GM19025 (cell line): ENCODE results near the gene USF1.
A peak's percentile ranks its signal among the peaks of the same experiment; 100 is the strongest.
"Not testable (repeated sequence)": the region's sequence is repeated elsewhere in the genome, so short reads cannot be mapped to it uniquely, and the experiment has no call there.

Experiments
- ATAC-seq: cut with Tn5 transposase; IDR thresholded peaks from one replicate; pipeline ENCODE4 v1.9.1; 2021; ENCODE audit warnings: mild to moderate bottlenecking, low read depth, moderate library complexity; ENCODE audit not compliant: unreplicated experiment

USF1 gene

DNA sequence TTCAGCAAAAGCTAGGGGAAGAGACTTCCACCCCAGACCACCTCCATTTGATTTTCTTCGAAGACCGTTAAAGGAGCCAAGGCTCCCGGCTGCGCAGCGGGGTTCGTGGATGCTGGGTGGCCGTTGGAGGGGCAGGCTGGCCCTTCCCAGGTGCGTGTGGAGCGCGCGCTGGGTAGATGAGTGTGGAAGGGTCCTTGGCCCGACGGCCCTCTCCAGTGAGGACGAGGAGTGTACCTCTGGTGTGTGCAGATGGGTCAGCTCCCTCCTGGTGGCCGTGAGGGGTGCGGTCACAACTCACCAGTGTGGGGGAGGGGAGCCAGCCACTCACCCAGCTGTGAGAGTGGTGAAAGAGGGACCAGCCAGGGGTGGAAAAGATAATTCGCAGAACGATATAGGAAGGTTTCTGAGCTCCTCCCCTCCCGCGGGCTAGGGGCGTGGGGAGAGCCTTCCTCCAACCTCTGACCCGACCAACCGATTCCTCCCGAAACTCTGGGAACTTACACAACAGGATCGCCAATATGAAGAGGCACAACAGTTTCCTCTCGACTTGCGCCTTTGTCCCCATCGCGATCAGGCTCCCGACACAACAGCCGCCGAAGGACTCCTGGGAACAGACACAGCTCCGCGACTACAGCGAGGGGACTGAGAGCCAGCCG, 25.1 kb downstream of the USF1 start, which contains the start of gene F11R:
TSS of gene F11R (minus strand) at position 644 of the 656 bp plus-strand sequence. CDS start at position 565, 79 bp downstream.
- ATAC-seq: peak; percentile 25

DNA sequence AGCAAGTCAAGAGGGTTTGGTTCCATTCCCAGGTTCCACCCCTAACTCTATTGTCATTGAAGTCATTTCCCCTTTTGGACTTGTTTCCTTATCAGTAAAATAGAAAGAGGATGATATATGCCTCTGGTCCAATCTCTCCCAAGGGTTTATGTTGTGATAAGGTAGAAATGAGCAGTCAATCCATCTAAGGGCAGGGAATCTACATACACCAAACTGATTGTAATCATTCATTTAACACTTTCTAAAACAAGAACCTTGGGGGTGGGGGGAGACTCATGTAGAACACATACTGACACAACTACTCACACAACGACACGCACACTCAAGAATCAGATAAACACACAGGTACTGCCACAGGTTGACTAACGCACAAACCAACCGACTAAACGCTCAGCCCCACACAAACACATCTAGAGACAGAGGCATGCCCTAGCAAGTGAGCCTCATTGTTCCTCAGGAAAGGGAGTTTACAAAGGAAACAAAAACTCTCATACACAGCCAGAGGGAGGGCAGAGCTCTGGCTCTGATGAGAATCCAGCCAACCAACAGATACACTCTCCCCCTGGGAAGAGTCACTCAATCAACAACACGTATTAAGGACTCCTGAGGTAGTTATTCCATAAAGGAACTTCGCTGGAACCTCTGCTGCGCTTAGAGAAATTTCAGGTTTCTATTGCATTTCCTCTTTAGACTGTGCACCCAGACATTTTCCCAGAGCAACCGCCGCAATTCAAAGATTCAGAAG, 25.9 kb downstream of the USF1 start:
- ATAC-seq: no peak

DNA sequence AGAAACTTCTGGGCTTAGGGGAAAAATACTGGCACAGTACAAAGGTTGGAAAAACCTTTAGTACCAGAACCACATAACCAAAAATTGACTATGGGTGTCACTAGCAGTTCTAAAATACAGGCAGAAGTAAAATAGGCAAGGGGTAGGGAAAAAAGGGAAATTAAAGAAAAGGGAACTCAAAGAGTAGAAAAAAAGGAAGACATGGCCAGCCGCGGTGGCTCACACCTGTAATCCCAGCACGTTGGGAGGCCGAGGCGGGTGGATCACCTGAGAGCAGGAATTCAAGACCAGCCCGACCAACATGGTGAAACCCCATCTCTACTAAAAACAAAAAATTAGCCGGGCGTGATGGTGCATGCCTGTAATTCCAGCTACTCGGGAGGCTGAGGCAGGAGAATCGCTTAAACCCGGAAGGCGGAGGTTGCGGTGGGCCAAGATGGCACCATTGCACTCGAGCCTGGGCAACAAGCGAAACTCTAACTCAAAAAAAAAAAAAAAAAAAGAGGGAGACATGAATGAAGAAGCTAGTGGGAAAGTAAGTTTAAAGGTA, 26.6 kb downstream of the USF1 start:
- ATAC-seq: not testable (repeated sequence)

DNA sequence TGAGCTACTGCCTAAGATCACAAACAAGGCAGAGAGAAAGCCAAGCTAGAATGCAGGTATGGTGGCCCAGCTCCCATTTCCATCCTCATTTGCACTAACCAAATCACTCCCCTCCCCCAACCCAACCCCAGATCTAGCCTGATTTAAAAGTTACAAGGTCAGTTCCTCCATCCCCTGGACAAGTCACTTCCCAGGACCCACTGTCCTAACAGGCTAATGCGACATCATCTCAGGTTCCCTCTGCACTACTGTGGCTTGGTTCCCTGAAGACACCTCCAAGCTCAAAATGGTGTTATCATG, 27.2 kb downstream of the USF1 start:
- no peak for ATAC-seq

DNA sequence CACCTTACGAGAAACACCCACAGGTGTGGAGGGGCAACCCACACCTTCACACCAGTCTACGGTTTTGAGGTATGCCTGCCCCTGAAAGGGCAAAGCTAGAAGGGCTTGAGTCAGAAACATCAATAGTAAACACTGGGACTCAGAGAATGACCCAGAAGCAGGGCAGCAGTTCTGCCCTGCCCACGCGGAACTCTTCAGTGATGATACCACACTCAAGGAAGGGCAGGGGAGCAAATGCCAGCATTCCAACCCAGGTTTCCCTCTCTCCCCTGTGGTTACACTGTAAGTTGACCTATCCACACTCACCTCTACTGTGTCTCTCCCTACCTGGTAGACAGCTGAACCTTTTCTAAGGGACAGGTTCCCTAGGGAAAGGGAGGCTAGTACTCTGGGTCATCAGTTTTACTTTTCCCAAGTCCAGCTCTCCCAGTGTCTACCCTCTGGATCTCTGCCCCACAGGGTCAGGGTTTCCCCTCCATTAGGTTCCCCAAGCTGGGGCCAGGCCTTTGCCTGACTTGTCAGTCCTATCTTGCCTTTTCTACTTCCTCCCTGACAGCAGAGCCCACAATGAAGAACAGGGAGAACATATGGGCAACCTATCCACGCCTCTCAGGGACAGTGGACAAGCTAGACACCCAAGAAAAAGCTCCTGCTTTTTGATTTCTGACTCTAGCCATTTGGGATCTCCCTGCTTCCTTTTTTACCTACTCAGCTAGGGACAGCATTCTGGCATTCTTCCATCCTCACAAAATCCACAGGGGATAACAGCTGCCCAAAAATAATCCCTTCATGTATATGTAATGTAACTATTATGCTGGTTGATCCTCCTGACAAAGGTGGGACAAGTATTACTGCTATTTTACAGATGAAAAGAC, 27.8 kb downstream of the USF1 start:
- no peak for ATAC-seq

DNA sequence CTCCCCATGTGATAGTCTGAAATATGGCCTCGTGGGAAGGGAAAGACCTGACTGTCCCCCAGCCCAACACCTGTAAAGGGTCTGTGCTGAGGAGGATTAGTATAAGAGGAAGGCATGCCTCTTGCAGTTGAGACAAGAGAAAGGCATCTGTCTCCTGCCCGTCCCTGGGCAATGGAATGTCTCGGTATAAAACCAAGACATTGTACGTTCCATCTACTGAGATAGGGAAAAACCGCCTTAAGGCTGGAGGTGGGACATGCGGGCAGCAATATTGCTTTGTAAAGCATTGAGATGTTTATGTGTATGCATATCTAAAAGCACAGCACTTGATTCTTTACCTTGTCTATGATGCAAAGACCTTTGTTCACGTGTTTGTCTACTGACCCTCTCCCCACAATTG, 28.6 kb downstream of the USF1 start:
- not testable (repeated sequence) for ATAC-seq

DNA sequence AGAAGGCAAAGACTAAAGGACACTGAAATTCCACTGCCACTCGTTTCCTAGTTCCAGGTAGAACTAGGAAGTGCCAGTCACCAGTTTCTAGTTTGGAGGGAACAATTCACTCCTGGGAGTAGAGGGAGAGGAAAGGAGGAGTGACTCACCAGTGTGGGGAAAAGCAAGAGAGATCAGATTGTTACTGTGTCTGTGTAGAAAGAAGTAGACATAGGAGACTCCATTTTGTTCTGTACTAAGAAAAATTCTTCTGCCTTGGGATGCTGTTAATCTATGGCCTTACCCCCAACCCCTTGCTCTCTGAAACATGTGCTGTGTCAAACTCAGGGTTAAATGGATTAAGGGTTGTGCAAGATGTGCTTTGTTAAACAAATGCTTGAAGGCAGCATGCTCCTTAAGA, 29.1 kb downstream of the USF1 start:
- not testable (repeated sequence) for ATAC-seq

DNA sequence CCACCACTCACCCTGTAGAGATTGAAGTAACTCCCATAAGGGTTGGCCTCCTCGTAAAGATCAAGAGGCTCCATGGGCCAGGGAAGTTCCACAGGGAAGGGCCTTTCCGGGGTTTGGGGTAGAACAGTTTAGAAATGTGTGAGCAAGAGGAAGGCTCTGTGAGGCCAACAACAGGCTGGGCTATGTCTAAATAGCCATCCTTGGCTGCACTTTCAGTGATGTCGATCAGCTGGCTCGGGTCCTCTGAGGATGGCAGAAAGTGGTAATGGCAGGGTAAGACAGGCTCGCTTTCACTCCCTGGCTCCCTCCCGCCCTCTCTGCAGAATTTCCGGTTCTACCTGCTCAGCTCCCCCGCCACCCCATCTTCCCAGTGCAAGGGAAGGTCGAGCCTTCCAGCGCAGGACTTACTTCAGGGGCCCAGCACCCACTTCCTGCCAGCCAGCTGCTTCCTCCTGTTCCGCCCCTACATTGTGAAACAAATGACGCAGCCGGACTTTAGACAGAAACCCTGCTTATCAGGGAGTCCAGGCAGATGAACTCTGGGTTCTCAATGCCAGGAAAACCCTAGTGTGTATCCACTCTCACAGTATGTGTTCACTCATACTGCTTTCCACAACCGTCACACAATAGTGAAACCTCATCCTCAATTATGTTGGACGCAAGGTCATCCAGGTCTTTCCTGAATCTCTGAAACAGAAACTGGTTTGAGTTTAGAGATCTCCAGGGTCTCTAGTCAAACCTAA, 32.1 kb downstream of the USF1 start:
- peak; percentile 71 for ATAC-seq

DNA sequence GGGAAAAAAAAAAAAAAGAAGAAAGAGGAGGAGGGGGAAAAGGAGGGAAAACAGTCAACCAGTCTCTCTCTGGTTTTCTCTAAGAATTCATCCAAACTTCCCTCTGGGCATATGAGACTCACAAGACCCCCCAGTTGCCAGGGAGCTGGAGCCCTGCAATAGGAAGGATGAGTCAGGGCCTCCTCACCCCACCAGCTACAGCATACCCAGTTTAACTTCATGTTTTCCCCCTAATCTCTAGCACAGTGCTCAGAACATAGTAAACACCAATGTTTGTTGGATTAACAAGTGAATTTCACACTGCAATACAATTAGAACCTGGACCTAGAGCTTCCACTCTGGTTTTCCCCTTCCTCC, 32.7 kb downstream of the USF1 start:
- no peak for ATAC-seq

DNA sequence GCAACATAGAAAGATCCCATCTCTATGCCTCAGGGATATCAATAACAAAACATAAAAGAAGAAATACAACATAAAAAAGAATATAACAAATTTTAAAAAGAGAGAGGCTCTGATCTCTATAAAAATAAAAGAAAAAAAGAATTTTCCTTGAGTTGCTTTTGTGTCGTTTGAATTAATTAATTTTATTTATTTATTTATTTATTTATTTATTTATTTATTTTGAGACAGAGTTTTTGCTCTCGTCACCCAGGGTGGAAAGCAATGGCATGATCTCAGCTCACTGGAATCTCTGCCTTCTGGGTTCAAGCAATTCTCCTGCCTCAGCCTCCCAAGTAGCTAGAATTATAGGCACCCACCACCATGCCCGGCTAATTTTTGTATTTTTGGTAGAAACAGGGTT, 33.4 kb downstream of the USF1 start:
- no peak for ATAC-seq

DNA sequence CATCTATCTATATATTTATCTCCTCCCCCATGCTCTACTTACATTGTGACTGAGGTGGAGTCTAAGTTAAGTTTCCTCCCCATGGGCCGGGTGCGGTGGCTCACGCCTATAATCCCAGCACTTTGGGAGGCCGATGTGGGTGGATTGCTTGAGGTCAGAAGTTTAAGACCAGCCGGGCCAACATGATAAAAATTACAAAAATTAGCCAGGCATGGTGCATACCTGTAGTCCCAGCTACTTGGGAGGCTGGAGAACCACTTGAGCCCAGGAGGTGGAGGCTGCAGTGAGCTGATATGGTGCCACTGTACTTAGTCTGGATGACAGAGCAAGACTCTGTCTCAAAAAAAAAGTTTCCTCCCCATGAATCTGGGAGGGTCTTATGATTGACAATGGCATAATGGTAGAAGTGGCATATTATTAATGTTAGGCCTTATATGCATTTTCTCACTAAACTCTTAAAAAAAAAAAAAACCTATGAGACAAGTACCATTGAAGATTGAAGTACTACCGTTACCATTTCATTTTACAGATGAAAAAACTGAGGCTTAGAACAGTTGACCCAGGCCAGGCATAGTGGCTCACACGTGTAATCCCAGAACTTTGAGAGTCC, 36.1 kb downstream of the USF1 start:
- no peak for ATAC-seq

DNA sequence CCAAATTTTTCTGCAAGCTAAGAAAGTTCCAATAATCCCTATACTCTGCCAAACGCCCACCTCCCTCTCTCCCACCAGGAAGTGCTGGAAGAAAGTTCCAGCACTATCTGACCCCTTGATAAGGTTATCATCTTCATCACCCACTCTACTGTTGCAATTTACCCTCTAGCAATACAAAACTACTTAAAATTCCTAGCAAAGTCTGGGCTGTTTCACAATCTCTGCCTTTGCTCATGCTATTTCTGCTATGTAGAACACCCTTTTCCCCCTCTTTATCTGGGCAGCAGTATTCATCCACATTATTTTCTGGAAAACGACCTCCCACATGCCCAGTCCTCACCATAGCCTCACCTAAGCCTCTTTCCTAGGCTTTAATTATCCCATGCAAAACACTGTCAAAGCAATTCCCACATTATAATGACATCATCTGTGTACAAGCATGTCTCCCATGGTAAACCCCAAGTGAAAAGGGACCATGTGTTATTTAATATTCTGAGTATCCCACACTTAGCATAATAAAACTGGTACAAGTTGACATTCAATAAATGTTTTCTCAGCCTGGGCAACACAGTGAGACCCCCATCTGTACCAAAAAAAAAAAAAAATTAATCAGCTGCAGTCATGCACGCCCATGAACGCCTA, 36.8 kb downstream of the USF1 start:
- no peak for ATAC-seq

DNA sequence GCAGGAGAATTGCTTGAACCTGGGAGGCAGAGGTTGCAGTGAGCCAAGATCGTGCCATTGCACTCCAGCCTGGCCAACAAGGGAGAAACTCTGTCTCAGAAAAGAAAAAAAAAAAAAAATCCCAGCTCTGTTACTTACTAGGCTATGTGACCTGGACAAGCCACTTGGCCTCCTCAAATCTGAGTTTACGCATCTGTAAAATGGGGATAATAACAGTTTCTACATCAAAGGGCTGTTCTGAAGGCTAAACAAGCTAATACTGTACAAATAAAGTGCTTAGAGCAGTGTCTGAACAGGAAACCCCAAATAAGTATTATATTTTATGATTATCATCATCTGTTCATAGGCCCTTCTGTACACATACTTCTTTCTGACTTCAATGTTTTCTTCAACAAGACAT, 38.4 kb downstream of the USF1 start:
- no peak for ATAC-seq

DNA sequence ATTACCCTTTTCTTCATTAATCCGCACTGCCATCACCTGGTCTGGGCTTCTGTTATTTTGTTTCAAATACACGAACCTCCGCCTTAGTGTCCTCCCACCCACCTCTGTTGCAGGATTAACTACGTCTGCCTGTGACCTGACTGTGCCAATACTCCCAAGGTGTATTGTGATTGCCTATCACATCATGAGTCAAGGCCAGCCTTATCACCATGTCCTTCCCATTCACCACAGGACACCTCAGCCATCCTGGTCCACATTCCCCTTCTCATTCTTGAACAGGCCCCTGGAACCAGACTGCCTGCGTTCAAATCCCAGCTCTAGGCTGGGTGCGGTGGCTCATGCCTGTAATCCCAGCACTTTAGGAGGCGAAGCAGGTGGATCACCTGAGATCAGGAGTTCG, 39.2 kb downstream of the USF1 start:
- no peak for ATAC-seq

DNA sequence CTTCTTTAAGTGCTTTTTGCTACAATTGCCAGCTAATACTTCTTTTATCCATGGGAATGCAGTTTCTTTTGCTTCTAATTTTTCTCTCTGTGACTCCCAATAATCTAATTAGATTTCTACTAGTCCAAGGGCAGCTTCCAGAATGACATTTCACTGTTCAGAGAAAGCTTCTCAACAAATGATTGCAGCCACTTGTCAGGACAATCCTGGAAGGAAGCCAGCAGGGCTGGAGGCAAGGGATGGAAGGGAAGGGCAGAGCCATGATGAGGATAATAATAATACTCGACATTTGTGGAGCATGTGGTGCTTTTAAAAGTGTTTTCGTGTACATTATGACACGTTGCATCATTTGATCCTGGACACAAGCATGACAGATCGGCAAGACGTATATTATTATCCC, 44.3 kb downstream of the USF1 start:
- no peak for ATAC-seq

DNA sequence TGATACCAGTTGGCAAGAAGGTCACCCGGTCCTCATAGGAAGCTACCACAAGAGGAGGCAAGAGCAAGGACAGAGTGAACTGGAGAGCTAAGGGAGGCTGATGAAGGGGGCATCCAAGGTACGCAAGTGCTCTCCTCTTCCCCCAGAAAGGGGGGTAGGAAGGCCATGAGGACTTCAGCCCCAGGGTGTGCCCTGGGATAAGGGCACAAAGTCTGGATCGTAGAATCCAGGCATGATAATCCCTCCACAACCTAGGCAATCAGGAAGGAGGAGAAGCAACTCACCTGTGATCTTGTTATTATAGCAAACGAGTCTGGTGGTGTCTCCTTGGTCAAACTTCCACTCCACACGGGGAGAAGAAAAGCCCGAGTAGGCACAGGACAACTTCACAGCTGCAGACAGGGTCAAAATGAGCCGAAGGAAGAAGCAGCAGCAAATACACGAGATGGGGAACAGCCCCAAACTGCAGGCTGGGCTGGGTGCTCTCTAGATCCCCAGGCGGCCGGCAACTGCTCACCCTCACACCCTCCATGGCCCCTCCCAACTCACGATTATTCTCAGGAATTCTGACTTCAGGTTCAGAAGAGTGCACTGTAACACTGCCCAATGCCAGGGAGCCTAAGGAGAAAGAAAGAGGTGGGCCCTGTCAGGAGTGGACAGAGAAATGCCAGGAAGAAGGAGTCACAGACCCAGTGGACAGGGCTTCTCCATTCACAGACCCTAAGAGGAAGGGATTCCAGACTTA, 44.9 kb downstream of the USF1 start:
- ATAC-seq: no peak

DNA sequence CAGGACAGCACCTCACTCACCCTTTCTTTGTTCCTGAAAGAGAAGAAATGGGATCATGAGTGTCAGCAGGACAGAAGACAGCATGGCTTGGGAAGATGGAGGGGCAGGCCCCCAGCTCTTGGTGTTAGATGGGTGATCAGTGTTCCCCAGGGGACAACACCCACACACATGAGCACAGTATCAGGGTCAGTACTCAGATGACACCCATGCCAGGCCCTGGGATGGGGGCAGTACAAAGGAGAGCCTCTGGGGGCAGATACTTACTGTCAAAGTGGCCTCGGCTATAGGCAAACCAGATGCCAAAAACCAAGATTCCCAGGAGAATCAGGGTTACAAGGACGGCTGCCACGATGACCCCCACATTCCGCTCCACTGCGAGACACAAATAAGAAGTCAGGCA, 46.4 kb downstream of the USF1 start:
- no peak for ATAC-seq

DNA sequence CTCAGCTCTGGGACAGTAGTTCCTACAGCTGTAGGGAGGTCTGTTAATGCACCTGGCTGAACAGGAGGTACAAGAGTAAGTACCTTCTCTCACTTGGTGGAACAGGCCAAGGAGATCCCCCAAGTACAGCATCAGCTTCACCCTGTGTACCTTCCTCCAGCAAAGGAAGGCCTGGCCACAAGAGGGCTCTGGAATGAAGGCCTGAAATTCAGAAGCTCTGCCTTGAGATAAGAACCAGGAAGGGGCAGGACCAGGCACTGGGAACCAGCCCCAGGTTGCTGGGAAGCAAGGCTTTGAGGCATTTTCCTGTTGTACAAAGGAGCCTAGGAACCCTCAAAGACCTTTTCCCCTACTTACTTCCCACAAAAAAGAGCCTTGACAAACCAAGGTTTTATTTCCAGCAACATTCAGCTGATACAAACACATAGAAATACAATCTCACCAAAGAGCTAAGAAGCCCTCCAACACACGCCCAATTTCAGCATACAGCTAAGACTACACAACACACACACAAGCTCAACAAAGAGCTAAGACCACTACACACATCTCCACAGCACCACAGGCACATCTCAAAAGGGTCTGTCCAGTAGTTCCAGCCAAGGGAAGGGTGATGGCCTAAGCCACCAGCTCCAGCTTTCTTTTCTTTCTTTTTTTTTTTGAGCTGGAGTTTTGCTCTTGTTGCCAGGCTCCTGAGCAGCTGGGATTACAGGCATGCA, 48.3 kb downstream of the USF1 start:
- peak; percentile 51 for ATAC-seq
